CD4-positive, alpha-beta T cell treated with Interleukin-15 for 4 hours (primary cell): ENCODE results near the gene ABCC4.
"Not testable (repeated sequence)": the region's sequence is repeated elsewhere in the genome, so short reads cannot be mapped to it uniquely, and the experiment has no call there.

Experiments
- DNase-seq: peaks from one replicate; pipeline ENCODE4 v3.0.0-alpha.2; 2020; ENCODE audit warnings: low spot score

ABCC4 gene

DNA sequence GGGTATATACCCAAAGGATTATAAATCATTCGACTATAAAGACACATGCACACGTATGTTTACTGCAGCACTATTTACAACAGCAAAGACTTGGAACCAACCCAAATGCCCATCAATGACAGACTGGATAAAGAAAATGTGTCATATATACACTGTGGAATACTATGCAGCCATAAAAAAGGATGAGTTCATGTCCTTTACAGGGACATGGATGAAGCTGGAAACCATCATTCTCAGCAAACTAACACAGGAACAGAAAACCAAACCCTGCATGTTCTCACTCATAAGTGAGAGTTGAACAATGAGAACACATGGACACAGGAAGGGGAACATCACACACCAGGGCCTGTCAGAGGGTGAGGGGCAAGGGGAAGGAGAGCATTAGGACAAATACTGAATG, 102.6 kb downstream of the ABCC4 start:
- DNase-seq: not testable (repeated sequence)

GRCh38 chr13:95197548-95197947, 103.7 kb downstream of the ABCC4 start:
- DNase-seq: no peak

DNA sequence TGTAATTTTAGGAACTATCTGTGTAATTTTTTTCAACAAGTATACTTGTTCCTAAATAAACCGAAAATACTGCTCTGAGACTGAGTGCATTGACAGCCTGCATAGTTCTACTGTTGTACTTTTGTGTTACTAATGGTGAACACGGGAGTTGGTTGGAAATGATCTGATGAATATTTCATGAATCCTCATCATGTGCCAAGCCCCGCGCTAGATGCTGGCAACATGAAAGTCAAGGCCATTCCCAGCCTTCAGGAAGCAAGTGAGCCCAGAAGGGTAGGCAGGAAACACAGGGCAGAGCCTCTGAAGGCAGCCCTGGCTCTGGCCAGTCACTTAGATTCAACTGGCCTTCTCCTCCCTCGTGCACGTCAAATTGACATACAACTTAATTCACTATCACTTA, 106.1 kb downstream of the ABCC4 start:
- DNase-seq: no peak

- DNase-seq: no peak
Measured at GRCh38 chr13:95193509-95194230, 107.6 kb downstream of the ABCC4 start.

- no peak for DNase-seq
Measured at GRCh38 chr13:95192998-95193397, 108.3 kb downstream of the ABCC4 start.

DNA sequence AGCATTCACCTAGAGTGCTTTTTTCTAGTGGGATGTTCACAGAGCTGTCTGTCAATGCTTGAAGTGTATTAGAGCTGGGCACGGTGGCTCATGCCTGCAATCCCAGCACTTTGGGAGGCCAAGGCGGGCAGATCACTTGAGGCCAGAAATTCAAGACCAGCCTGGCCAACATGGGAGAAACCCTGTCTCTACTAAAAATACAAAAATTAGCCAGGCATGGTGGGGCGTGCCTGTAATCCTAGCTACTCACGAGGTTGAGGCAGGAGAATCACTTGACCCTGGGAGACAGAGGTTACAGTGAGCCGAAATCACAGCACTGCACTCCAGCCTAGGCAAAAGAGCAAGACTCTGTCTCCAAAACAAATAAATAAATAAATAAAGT, 108.7 kb downstream of the ABCC4 start:
- not testable (repeated sequence) for DNase-seq

- DNase-seq: peak; percentile 50
Measured at GRCh38 chr13:95191821-95192563, 109.3 kb downstream of the ABCC4 start.

- no peak for DNase-seq
Measured at GRCh38 chr13:95188128-95188527, 113.1 kb downstream of the ABCC4 start.

GRCh38 chr13:95185851-95186250, 115.4 kb downstream of the ABCC4 start:
- DNase-seq: peak; percentile 55

GRCh38 chr13:95185311-95185710, 115.9 kb downstream of the ABCC4 start:
- DNase-seq: no peak

GRCh38 chr13:95184317-95184716, 116.9 kb downstream of the ABCC4 start:
- no peak for DNase-seq

DNA sequence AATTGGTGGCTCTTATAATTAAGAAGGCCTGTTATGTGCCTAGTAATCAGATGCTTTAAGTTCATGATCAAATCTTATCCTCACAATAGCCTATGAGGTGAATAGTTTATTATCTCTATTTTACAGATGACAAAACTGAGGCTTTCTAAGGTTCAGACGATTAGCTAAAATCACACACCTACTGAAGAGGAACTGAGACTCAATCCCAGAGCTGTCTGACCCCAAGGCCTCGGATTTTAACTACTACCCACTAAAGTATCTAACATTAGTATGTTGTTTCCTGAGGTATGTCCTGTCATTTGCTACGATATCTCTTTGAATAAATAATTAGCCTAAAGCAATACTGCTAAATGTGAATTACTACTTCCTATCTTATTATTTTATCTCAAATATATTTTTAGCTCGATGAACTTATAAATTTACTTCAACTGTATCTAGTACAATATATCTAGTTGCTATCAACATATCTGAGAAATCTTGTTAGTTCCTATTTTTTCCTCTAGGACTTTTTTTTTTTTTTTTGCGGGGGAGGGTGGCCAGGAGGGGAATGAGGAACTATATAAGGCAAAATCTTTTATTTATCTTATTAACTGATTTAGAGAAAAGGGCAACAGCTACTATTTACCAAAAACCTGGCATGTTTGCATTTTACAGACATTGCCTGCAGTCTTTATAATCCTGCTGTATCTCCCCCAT, 118.5 kb downstream of the ABCC4 start:
- no peak for DNase-seq

GRCh38 chr13:95181586-95181985, 119.7 kb downstream of the ABCC4 start:
- no peak for DNase-seq

DNA sequence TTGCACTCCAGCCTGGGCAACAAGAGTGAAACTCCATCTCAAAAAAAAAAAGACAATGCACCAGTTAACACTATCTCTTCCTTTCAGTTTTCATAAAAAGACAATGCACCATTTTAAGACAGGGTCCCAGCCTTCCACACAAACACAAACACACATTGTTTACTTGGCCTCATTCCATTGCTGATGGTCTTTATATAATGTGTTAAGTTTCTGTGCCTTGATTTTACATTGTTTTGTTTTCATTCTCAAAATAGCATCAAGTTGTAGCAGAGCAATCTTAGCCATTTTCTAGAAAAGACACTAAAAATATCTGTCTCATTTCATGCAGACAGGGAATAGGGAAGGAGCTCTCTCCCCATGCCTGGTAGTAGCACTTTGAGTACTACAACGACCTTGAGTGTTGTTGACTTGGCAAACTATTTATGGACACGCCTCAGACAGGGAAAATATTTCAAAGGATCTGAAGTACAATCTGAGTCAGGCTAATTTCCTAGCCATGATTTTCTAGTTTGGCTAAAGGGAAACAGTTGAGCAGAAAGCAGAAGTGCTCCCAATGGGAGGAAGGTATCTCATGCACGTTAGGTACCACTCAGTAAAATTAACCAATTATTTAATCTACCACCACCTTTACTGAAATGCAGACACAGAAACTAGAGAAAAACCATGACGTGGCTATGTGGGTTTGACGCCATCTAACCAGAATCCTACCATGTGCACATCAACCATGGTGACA, 120.6 kb downstream of the ABCC4 start:
- no peak for DNase-seq

- DNase-seq: peak; percentile 5
Measured at GRCh38 chr13:95176611-95177259, 124.5 kb downstream of the ABCC4 start.

DNA sequence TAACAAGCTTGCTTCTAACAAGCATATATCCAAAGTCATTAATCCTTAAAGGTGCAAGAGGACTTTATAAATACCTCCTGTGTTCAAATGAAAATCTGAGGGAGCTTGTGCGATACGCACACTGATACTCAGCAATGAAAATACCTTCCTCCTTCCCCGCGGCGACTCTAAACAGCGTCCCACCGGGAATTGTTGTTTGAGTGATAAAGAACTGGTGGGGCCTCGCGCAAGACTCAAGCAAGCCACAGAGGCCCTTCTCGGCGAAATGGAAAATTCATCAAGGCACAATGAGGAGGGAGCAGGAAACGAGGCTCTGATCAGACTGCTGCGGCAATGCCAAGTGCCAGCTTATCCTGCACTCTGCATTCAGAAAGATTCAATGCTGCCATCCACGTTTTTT, 126.7 kb downstream of the ABCC4 start:
- no peak for DNase-seq

DNA sequence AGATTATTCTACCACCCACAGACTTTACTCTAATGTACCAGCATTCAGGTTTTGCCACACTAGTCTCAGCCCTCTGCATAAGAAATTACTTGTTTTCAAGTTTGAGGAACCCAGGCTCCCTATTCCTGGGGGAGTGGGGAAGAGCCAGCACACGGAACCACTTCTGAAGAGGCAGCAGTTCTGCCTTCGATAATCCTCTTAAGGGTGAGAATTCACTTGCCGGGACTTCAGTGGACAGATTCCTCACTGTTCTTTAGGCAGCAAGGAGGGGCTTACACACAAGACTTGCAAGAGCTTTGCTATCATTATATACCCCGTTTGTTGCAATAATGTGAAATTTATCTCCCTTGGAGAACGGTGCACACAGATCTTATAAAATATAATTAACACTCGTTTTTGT, 133.1 kb downstream of the ABCC4 start:
- no peak for DNase-seq

DNA sequence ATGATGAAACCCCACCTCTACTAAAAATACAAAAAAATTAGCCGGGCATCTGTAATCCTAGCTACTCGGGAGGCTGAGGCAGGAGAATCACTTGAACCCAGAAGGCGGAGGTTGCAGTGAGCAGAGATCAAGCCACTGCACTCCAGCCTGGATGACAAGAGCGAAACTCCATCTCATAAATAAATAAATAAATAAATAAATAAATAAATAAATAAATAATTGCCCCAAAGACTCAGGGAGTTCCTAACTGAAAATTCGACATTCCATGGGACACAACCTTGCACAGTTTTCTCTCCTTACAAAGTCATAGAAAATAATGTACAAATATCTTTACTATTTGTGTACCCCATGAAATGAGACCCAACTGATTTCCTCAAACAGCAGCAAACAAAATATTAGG, 134.2 kb downstream of the ABCC4 start:
- DNase-seq: not testable (repeated sequence)

DNA sequence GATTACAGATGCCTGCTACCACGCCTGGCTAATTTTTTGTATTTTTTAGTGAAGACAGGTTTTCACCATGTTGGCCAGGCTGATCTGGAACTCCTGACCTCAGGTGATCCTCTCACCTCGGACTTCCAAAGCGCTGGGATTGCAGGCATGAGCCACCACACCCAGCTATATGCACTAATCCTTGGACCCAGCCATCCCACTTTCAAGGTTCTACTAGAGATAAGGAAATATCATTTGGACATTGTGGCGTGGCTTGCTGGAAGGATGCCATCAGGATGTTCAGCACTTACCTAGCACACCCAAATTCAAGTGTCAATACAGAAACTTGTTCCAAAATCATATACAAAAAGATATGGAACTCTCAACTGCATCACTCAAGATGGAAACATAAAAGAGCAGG, 136.4 kb downstream of the ABCC4 start:
- DNase-seq: no peak

DNA sequence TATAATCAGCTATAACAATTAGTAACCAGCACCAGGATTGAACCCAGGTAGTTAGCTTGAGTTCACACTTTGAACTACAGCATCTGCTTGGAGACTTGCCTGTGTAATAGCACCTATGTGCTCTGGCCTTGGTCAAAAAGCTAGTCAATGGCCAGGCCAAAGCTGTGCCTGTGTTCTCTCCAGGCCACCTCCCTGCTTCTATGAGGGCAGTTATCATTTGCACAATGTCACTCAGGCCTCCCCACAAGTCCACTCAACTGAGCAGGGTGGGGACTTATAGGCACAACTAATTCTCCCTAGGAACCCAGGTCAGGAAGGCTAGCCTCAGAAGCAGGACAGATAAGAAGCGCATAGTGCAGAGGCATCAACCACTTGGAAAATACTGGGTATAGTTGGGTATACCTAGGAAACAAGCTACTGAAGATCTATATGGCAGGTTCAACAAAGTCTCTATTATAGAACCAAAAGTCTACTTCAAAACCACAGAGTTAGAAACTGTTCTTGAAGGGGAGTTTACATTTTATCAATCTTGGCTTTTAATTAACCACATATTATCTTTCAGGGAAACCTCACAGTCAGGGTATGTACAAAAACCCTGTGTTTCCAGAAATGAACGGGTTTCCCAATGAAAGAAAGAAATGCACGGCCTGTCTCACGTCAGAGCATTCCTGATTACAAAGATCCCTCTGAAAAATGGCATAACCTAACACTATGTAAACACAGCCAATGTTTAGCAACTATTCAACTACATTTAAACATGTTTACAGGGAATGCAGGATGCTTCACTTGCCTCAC, 140.9 kb downstream of the ABCC4 start:
- DNase-seq: no peak

DNA sequence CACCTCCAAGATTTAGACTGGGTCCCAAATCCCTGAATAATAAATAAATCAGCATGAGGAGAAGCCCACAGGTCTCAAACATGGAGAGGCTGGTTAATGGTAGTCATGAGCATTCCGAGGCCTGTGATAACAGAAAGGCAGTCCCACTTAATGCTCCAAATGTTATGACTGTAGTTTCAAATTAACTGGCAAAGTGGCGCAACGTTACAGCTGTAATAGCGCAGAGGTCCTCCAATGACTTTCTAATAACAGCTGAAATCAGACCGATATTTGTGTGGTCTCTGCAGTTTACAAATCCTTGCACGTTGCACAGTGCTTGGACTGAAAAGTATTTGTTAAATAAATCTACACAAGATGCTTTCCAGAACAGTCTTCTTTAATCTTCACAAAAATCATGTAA, 141.8 kb downstream of the ABCC4 start:
- DNase-seq: no peak
